Caco-2 (cell line): ENCODE data around the gene XRCC2. TPM values are rescaled to one million over a fixed set of nuclear protein-coding genes. Genes with fewer than 3 reads are reported as not detected.

Experiments used
- BruUV-seq: library from RNA; stranded (reverse); fragments of 400-500 nt; replicated peaks from 2 replicates; lab custom pipeline; 2021; lab: Mats Ljungman, UMichigan
- CTCF ChIA-PET: fragments of 300-600 bp; sonication (Branson Sonifier 250); formaldehyde crosslinking; loops from one replicate; lab custom pipeline; 2022; ENCODE audit warnings: antibody characterized with exemption; lab: Charles Lee
- POLR2A ChIA-PET: fragments of 300-600 bp; sonication (Branson Sonifier 250); formaldehyde crosslinking; loops from one replicate; lab custom pipeline; 2022; ENCODE audit warnings: antibody characterized with exemption; lab: Charles Lee
- DNase-seq, 2 experiments: peaks; one replicate each; pipeline versions ENCODE4 v3.0.0 to v3.0.0-alpha.2; 2020 to 2022
- H3K27me3 ChIP-seq: replicated peaks from 2 replicates; pipeline ENCODE4 v1.6.0; 2011; ENCODE audit warnings: low read length; ENCODE audit not compliant: control insufficient read depth, insufficient read depth
- H3K36me3 ChIP-seq: 2 replicates; pipeline ENCODE4 v1.5.1; 2011; ENCODE audit warnings: low read length; ENCODE audit not compliant: control insufficient read depth, insufficient read depth
- H3K4me1 ChIP-seq: fragments of 250-450 bp; sonication (Bioruptor Pico); 2 replicates; pipeline ENCODE4 v1.5.1; 2020; ENCODE audit warnings: mild to moderate bottlenecking
- H3K4me3 ChIP-seq: 2 replicates; pipeline ENCODE4 v1.5.1; 2011; ENCODE audit warnings: low read depth, mild to moderate bottlenecking, control low read depth, low read length
- H3K9me3 ChIP-seq: fragments of 250-450 bp; sonication (Bioruptor Pico); 2 replicates; pipeline ENCODE4 v1.5.1; 2020; ENCODE audit warnings: mild to moderate bottlenecking, moderate library complexity
- H3K27ac Mint-ChIP-seq: one replicate; pipeline ENCODE4 v1.8.0; 2022; ENCODE audit warnings: mixed read lengths; ENCODE audit not compliant: unreplicated experiment
- H3K27me3 Mint-ChIP-seq: one replicate; pipeline ENCODE4 v1.8.0; 2022; ENCODE audit warnings: mixed read lengths; ENCODE audit not compliant: insufficient read depth, unreplicated experiment
- H3K36me3 Mint-ChIP-seq: one replicate; pipeline ENCODE4 v1.8.0; 2022; ENCODE audit warnings: mild to moderate bottlenecking, mixed read lengths; ENCODE audit not compliant: insufficient read depth, unreplicated experiment
- H3K4me1 Mint-ChIP-seq: one replicate; pipeline ENCODE4 v1.8.0; 2022; ENCODE audit warnings: low read depth, mixed read lengths; ENCODE audit not compliant: unreplicated experiment
- H3K4me3 Mint-ChIP-seq: one replicate; pipeline ENCODE4 v1.8.0; 2022; ENCODE audit warnings: mild to moderate bottlenecking, moderate library complexity, mixed read lengths; ENCODE audit not compliant: unreplicated experiment
- H3K9me3 Mint-ChIP-seq: one replicate; pipeline ENCODE4 v1.8.0; 2022; ENCODE audit warnings: mixed read lengths; ENCODE audit not compliant: unreplicated experiment
- intact Hi-C: fragments of 100-400 bp; cut with micrococcal nuclease; formaldehyde crosslinking; loops from one replicate; pipeline ENCODE4 v1.10.0; 2022; ENCODE audit not compliant: unreplicated experiment
- total RNA-seq: library from RNA; stranded (reverse); gene quantifications from 2 replicates; pipeline ENCODE4 v1.2.3, GENCODE V29; 2022
- TF ChIP-seq, protein P1 (sequence below), 2 experiments: fragments of 200-600 bp in 1 of 2; IDR thresholded peaks; 1 replicate in 1 of 2; 2 replicates in 1 of 2; pipeline versions ENCODE4 v1.5.1 to v1.8.0; 2011 to 2022; ENCODE audit warnings: antibody characterized with exemption in 1 of 2, control low read depth in 1 of 2, inconsistent platforms in 1 of 2, low read depth in 1 of 2, low read length in 1 of 2, mild to moderate bottlenecking in 1 of 2, moderate library complexity in 1 of 2; ENCODE audit not compliant: insufficient read depth in 1 of 2, severe bottlenecking in 1 of 2, unreplicated experiment in 1 of 2

Gene XRCC2
- total RNA-seq, 1 experiment from 2014 or later = 18.5 TPM

DNA sequence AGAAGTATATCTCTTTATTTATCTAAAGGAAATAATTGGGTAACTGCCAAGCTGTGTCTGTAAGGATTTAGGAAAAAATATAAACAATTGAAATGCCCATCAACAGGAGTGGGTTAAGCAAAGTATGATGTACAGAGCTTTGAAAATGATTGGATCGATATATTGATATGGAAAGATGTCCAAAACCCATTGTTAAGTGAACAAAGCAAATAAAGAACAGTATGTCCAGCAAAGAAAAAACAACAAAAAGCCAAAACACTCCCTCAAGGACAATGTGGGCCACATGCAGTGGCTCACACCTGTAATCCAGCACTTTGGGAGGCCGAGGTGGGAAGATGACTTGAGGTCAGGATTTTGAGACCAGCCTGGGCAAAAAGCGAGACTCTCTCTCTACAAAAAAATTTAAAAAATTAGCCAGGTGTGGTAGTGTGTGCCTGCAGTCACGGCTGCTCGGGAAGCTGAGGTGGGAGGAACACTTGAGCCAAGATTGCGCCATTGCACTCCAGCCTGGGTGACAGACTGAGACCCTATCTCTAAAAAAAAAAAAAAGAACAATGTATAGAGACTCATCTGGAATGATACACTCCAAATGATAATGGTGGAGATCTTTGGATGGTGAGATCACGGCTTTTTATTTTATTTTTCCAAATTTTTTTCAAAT is 37.9 kb downstream of the XRCC2 start:
- H3K36me3 ChIP-seq = no peaks in the 10 kb centered on the region
- H3K27me3 Mint-ChIP-seq = no peaks in the 10 kb centered on the region
- H3K9me3 Mint-ChIP-seq = no peaks in the 10 kb centered on the region
- TF ChIP-seq, protein P1, sequence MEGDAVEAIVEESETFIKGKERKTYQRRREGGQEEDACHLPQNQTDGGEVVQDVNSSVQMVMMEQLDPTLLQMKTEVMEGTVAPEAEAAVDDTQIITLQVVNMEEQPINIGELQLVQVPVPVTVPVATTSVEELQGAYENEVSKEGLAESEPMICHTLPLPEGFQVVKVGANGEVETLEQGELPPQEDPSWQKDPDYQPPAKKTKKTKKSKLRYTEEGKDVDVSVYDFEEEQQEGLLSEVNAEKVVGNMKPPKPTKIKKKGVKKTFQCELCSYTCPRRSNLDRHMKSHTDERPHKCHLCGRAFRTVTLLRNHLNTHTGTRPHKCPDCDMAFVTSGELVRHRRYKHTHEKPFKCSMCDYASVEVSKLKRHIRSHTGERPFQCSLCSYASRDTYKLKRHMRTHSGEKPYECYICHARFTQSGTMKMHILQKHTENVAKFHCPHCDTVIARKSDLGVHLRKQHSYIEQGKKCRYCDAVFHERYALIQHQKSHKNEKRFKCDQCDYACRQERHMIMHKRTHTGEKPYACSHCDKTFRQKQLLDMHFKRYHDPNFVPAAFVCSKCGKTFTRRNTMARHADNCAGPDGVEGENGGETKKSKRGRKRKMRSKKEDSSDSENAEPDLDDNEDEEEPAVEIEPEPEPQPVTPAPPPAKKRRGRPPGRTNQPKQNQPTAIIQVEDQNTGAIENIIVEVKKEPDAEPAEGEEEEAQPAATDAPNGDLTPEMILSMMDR (IDR thresholded peaks at IDR 0.05; ENCODE audit: insufficient read depth in 1 of 2, low read depth in 1 of 2, low read length in 1 of 2, severe bottlenecking in 1 of 2, unreplicated experiment in 1 of 2) = no peak
- no peak overlapping the region for H3K27ac Mint-ChIP-seq
- no TSS peak for BruUV-seq
- DNase-seq = no peak
- H3K4me3 Mint-ChIP-seq = no peak overlapping the region
- no peaks in the 10 kb centered on the region for H3K36me3 Mint-ChIP-seq
- H3K4me1 Mint-ChIP-seq = no peaks in the 10 kb centered on the region
- no peaks in the 10 kb centered on the region for H3K9me3 ChIP-seq
- H3K4me1 ChIP-seq = no peaks in the 10 kb centered on the region
- H3K4me3 ChIP-seq = no peak overlapping the region
- CTCF ChIA-PET = no interaction called here
- intact Hi-C loops = no loop called here
- H3K27me3 ChIP-seq = no peaks in the 10 kb centered on the region
- POLR2A ChIA-PET = no interaction called here

DNA sequence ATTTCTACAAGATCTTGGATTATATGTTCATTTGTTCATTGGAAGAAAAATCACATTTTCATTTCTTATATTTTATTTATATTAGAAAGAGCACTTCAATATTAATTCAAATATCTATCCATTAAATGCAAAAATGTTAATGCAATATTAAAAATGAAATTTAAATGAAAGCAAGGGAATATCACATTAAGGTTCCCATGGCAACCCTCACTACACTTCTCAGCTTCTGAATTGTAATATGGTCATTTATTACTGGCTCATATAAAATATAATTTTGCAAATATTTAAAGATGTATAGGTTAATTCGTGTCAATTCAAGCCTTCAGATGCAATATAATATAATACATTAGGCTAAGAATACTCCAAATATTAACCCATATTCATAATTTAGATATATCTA is 38.8 kb downstream of the XRCC2 start:
- Histone ChIP-seq H3K4me1 (no peaks in the 10 kb centered on the region), H3K36me3 (no peaks in the 10 kb centered on the region), H3K4me3 (no peak overlapping the region), H3K27me3 (no peaks in the 10 kb centered on the region), H3K9me3 (no peaks in the 10 kb centered on the region)
- no peak for DNase-seq
- intact Hi-C loops = no loop called here
- H3K4me1 Mint-ChIP-seq = no peaks in the 10 kb centered on the region
- no peaks in the 10 kb centered on the region for H3K36me3 Mint-ChIP-seq
- ChIA-PET CTCF (no interaction called here), POLR2A (no interaction called here)
- TF ChIP-seq, protein P1 (IDR thresholded peaks at IDR 0.05; ENCODE audit: insufficient read depth in 1 of 2, low read depth in 1 of 2, low read length in 1 of 2, severe bottlenecking in 1 of 2, unreplicated experiment in 1 of 2) = no peak
- no peak overlapping the region for H3K27ac Mint-ChIP-seq
- BruUV-seq = no TSS peak
- no peaks in the 10 kb centered on the region for H3K9me3 Mint-ChIP-seq
- H3K27me3 Mint-ChIP-seq = no peaks in the 10 kb centered on the region
- no peak overlapping the region for H3K4me3 Mint-ChIP-seq

DNA sequence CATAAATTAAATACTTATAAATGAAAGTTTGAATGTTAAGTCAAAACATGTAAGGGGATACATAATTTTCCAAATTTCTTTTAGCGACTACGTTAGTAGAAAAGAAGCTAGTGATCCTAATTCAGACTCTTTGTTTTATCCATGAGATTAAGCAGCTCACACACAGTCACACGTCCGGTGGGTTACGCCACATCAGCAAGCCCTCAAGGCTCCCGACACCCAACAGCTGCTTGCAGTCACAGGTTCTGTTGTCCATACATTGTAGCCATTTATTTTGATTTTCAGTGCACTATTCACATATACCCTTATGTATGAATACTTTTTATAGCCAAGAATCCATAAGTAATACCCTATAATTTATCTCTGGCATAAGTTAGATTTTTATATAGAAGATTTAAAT is 39.5 kb downstream of the XRCC2 start:
- Mint-ChIP-seq H3K4me3 (no peak overlapping the region), H3K4me1 (no peaks in the 10 kb centered on the region), H3K9me3 (no peaks in the 10 kb centered on the region), H3K27ac (no peak overlapping the region), H3K27me3 (no peaks in the 10 kb centered on the region), H3K36me3 (no peaks in the 10 kb centered on the region)
- Histone ChIP-seq H3K36me3 (no peaks in the 10 kb centered on the region), H3K4me1 (no peaks in the 10 kb centered on the region), H3K27me3 (no peaks in the 10 kb centered on the region), H3K4me3 (no peak overlapping the region), H3K9me3 (no peaks in the 10 kb centered on the region)
- CTCF ChIA-PET = no interaction called here
- POLR2A ChIA-PET = no interaction called here
- no TSS peak for BruUV-seq
- intact Hi-C loops = no loop called here
- DNase-seq = no peak
- TF ChIP-seq, protein P1 (IDR thresholded peaks at IDR 0.05; ENCODE audit: insufficient read depth in 1 of 2, low read depth in 1 of 2, low read length in 1 of 2, severe bottlenecking in 1 of 2, unreplicated experiment in 1 of 2) = no peak
